CD4-positive, alpha-beta T cell treated with Interferon gamma for 1 hour (primary cell): Measurements from ENCODE around the gene GRPEL1.
"Not testable (repeated sequence)": the region's sequence is repeated elsewhere in the genome, so short reads cannot be mapped to it uniquely, and the experiment has no call there.

Experiments
- DNase-seq: peaks from one replicate; pipeline ENCODE4 v3.0.0-alpha.2; 2020

GRPEL1 gene

GRCh38 chr4:7067452-7068278, at the start of gene GRPEL1:
Gene GRPEL1 (minus strand): TSS chr4:7068064. CDS start chr4:7068032, 32 bp downstream.
- peak; percentile 99 for DNase-seq

GRCh38 chr4:7116705-7117104, 48.8 kb upstream of the GRPEL1 start:
- no peak for DNase-seq

GRCh38 chr4:7115557-7116340, 47.9 kb upstream of the GRPEL1 start:
- DNase-seq: no peak

- DNase-seq: no peak
Measured at GRCh38 chr4:7112656-7113055, 44.8 kb upstream of the GRPEL1 start.

- DNase-seq: no peak
Measured at GRCh38 chr4:7111441-7111840, 43.6 kb upstream of the GRPEL1 start.

- no peak for DNase-seq
Measured at GRCh38 chr4:7110546-7110945, 42.7 kb upstream of the GRPEL1 start.

- DNase-seq: no peak
Measured at GRCh38 chr4:7109169-7109568, 41.3 kb upstream of the GRPEL1 start.

- DNase-seq: no peak
Measured at GRCh38 chr4:7108660-7109059, 40.8 kb upstream of the GRPEL1 start.

GRCh38 chr4:7108046-7108625, 40.3 kb upstream of the GRPEL1 start:
- no peak for DNase-seq

- DNase-seq: no peak
Measured at GRCh38 chr4:7107166-7107905, 39.5 kb upstream of the GRPEL1 start.

- no peak for DNase-seq
Measured at GRCh38 chr4:7105276-7105675, 37.4 kb upstream of the GRPEL1 start.

- no peak for DNase-seq
Measured at GRCh38 chr4:7104366-7105031, 36.6 kb upstream of the GRPEL1 start.

- no peak for DNase-seq
Measured at GRCh38 chr4:7103607-7104365, 35.9 kb upstream of the GRPEL1 start.

- DNase-seq: peak; percentile 79
Measured at GRCh38 chr4:7103031-7103606, 35.3 kb upstream of the GRPEL1 start.

GRCh38 chr4:7102516-7102909, 34.6 kb upstream of the GRPEL1 start:
- DNase-seq: not testable (repeated sequence)

- DNase-seq: peak; percentile 47
Measured at GRCh38 chr4:7101692-7102515, 34.0 kb upstream of the GRPEL1 start.

GRCh38 chr4:7096236-7096635, 28.4 kb upstream of the GRPEL1 start:
- no peak for DNase-seq

GRCh38 chr4:7095611-7096155, 27.8 kb upstream of the GRPEL1 start:
- DNase-seq: no peak

GRCh38 chr4:7094916-7095315, 27.1 kb upstream of the GRPEL1 start:
- no peak for DNase-seq

- no peak for DNase-seq
Measured at GRCh38 chr4:7092026-7092425, 24.2 kb upstream of the GRPEL1 start.
